Neuronal stem cell (in vitro differentiated cells): ENCODE measurements around the gene CENPV.

Experiments used
- DNase-seq: peaks from one replicate; pipeline ENCODE4 v3.0.0-alpha.2; 2013; ENCODE audit warnings: low spot score
- H2AFZ ChIP-seq: one replicate; pipeline ENCODE4 v1.6.1; 2013; ENCODE audit warnings: mild to moderate bottlenecking, low read length, inconsistent platforms
- H2AK5ac ChIP-seq: 2 replicates; pipeline ENCODE4 v1.6.1; 2013; ENCODE audit warnings: low read depth, mild to moderate bottlenecking, inconsistent platforms, low read length, moderate library complexity, mixed read lengths
- H2BK120ac ChIP-seq: 2 replicates; pipeline ENCODE4 v1.6.1; 2013; ENCODE audit warnings: low read depth, mild to moderate bottlenecking, inconsistent platforms, low read length, moderate library complexity, mixed read lengths
- H2BK12ac ChIP-seq: one replicate; pipeline ENCODE4 v1.6.1; 2013; ENCODE audit warnings: low read length, inconsistent platforms
- H2BK15ac ChIP-seq: 2 replicates; pipeline ENCODE4 v1.6.1; 2013; ENCODE audit warnings: mild to moderate bottlenecking, low read length, inconsistent platforms, mixed read lengths
- H2BK5ac ChIP-seq: one replicate; pipeline ENCODE4 v1.6.1; 2013; ENCODE audit warnings: inconsistent platforms, mild to moderate bottlenecking, low read length, moderate library complexity
- H3K14ac ChIP-seq: one replicate; pipeline ENCODE4 v1.6.1; 2013; ENCODE audit warnings: low read length, inconsistent platforms
- H3K18ac ChIP-seq: 2 replicates; pipeline ENCODE4 v1.6.1; 2013; ENCODE audit warnings: low read length, inconsistent platforms
- H3K23ac ChIP-seq: 2 replicates; pipeline ENCODE4 v1.6.1; 2013; ENCODE audit warnings: low read depth, mild to moderate bottlenecking, mixed read lengths, low read length, inconsistent platforms; ENCODE audit not compliant: poor library complexity
- H3K27ac ChIP-seq: replicated peaks from 3 replicates; pipeline ENCODE4 v1.5.1; 2013; ENCODE audit warnings: low read length, inconsistent platforms
- H3K27me3 ChIP-seq, 3 experiments: 2 replicates each; pipeline ENCODE4 v1.6.1; 2013; ENCODE audit warnings: low read length in 3 of 3, mild to moderate bottlenecking in 2 of 3, inconsistent platforms in 1 of 3, low read depth in 1 of 3, mixed read lengths in 1 of 3, moderate library complexity in 1 of 3; ENCODE audit not compliant: control insufficient read depth in 3 of 3, insufficient read depth in 3 of 3
- H3K36me3 ChIP-seq, 2 donors: replicated peaks in 1 of 2; 2 replicates each; pipeline ENCODE4 v1.6.1; 2013; ENCODE audit warnings: low read length in 2 of 2; ENCODE audit not compliant: control insufficient read depth in 2 of 2, insufficient read depth in 2 of 2
- H3K4ac ChIP-seq: 2 replicates; pipeline ENCODE4 v1.6.1; 2013; ENCODE audit warnings: inconsistent platforms, mild to moderate bottlenecking, low read length, moderate library complexity
- H3K4me1 ChIP-seq, 2 donors: 1 replicate in 1 of 2; 2 replicates in 1 of 2; pipeline ENCODE4 v1.6.1; 2013; ENCODE audit warnings: low read length in 2 of 2, low read depth in 1 of 2; ENCODE audit not compliant: control insufficient read depth in 2 of 2, insufficient read depth in 1 of 2
- H3K4me2 ChIP-seq: one replicate; pipeline ENCODE4 v1.6.1; 2013; ENCODE audit warnings: mild to moderate bottlenecking, low read length, inconsistent platforms; ENCODE audit not compliant: insufficient read depth, poor library complexity, severe bottlenecking
- H3K4me3 ChIP-seq, 2 donors: 2 replicates each; pipeline ENCODE4 v1.5.1; 2013; ENCODE audit warnings: low read length in 2 of 2, mild to moderate bottlenecking in 2 of 2, inconsistent platforms in 1 of 2, moderate library complexity in 1 of 2
- H3K79me1 ChIP-seq: one replicate; pipeline ENCODE4 v1.6.1; 2013; ENCODE audit warnings: low read depth, mild to moderate bottlenecking, inconsistent platforms, low read length, moderate library complexity
- H3K9ac ChIP-seq: one replicate; pipeline ENCODE4 v1.6.1; 2013; ENCODE audit warnings: mild to moderate bottlenecking, low read depth, low read length, inconsistent platforms; ENCODE audit not compliant: poor library complexity
- H3K9me3 ChIP-seq, 2 donors: replicated peaks in 1 of 2; 2 replicates each; pipeline versions ENCODE3 to v1.6.1; 2013; ENCODE audit warnings: low read length in 2 of 2, mild to moderate bottlenecking in 2 of 2, inconsistent platforms in 1 of 2, low read depth in 1 of 2, mixed read lengths in 1 of 2, moderate library complexity in 1 of 2; ENCODE audit not compliant: control insufficient read depth in 2 of 2, insufficient read depth in 1 of 2
- H4K8ac ChIP-seq: one replicate; pipeline ENCODE4 v1.6.1; 2013; ENCODE audit warnings: low read depth, mild to moderate bottlenecking, inconsistent platforms, low read length, moderate library complexity
- H4K91ac ChIP-seq: one replicate; pipeline ENCODE4 v1.6.1; 2013; ENCODE audit warnings: low read length, low read depth, mild to moderate bottlenecking, inconsistent platforms; ENCODE audit not compliant: poor library complexity
- WGBS, 2 donors: extraction: QIAGEN DNeasy Blood & Tissue Kit; methylation state at CpG; one replicate each; pipeline ENCODE4 v1.1.7; 2013; ENCODE audit warnings: missing lambda C conversion rate in 2 of 2, mixed read lengths in 1 of 2; ENCODE audit not compliant: insufficient read length in 2 of 2, insufficient replicate concordance in 1 of 2; ENCODE audit errors: extremely low coverage in 2 of 2; 5-methylcytosine and 5-hydroxymethylcytosine counted together

Gene CENPV

DNA sequence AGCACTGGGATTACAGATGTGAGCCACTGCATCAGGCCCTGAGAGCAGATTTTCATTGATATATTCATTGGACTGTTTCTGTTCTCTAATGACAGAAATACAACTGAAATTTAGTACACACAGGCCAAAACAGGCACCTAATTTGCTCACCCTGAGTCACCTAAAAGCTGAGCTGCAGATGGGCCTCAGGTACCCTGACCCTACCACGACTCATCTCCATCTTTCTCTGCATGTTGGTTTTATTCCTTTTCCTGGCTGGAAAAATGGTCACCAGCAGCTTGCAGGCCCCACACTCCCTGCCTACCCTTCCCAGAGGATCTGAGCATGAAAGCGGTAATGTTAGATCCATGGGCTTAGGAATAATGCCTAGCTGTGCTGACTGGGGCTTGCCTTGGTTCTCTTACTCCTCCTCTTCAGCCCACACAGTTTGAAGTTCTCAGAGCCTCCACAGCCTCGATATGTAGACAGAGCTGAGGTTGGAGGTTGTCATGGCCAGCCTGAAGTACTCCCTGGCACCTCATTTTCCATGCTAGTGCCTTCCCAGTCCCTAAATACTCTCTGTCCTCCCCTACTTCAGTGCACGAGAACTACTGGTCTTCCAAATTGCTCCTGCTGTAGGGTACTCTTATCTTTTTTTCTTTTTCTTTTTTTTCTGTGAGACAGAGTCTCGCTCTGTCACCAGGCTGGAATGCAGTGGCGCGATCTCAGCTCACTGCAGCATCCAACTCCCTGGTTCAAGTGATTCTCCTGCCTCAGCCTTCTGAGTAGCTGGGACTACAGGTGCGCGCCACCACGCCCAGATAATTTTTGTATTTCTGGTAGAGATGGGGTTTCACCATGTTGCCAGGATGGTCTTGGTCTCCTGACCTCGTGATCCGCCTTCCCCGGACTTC, 51.1 kb downstream of the CENPV start:
- Histone ChIP-seq H3K79me1 (peaks cover 4% of the 10 kb centered on the region), H3K4ac (no peak overlapping the region), H3K14ac (no peak overlapping the region), H2BK15ac (no peak overlapping the region), H3K4me2 (no peak overlapping the region), H2BK12ac (no peak overlapping the region), H4K8ac (no peak overlapping the region), H3K9ac (no peak overlapping the region), H2BK5ac (no peak overlapping the region), H3K27me3 (no peaks in the 10 kb centered on the region), H3K9me3 (no peaks in the 10 kb centered on the region), H2AK5ac (no peak overlapping the region), H3K27ac (no peak overlapping the region), H3K23ac (no peak overlapping the region), H3K4me1 (peaks cover 0 to 6% of the 10 kb centered on the region in 2 donors), H3K36me3 (peaks cover 5 to 21% of the 10 kb centered on the region in 2 donors), H3K18ac (no peak overlapping the region), H2BK120ac (no peak overlapping the region), H3K4me3 (no peak overlapping the region), H4K91ac (no peak overlapping the region), H2AFZ (no peak overlapping the region)
- no peak for DNase-seq
- no CpG with 5 or more reads among the region's 13 CpGs for WGBS, 2 donors

DNA sequence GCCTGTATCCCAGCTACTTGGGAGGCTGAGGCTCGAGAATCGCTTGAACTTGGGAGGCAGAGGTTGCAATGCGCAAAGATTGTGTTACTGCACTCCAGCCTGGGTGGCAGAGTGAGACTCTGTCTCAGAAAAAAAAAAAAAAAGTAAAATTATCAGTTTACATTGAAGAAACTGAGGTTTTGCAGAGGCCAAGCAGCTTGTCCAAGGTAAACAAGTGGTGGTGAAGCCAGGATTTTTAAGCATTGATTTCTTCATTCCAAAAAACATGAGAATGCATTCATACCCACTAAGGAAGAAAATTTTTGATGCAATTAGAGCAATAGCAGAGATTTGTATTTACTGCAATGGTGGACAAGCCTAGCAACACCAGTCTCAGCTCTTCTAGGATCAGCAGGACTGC, 52.7 kb downstream of the CENPV start:
- Histone ChIP-seq H2AK5ac (no peak overlapping the region), H3K4ac (no peak overlapping the region), H3K4me2 (no peak overlapping the region), H3K27ac (no peak overlapping the region), H3K18ac (no peak overlapping the region), H4K91ac (no peak overlapping the region), H2BK5ac (no peak overlapping the region), H2AFZ (no peak overlapping the region), H2BK15ac (no peak overlapping the region), H3K9ac (no peak overlapping the region), H3K4me1 (peaks cover 0 to 7% of the 10 kb centered on the region in 2 donors), H3K27me3 (no peaks in the 10 kb centered on the region), H2BK12ac (no peak overlapping the region), H4K8ac (no peak overlapping the region), H2BK120ac (no peak overlapping the region), H3K4me3 (no peak overlapping the region), H3K23ac (no peak overlapping the region), H3K36me3 (peaks cover 2 to 18% of the 10 kb centered on the region in 2 donors), H3K79me1 (peaks cover 4% of the 10 kb centered on the region), H3K14ac (no peak overlapping the region), H3K9me3 (no peaks in the 10 kb centered on the region)
- no peak for DNase-seq
- no CpG with 5 or more reads among the region's 3 CpGs for WGBS, 2 donors

GRCh38 chr17:16298140-16298662, 55.1 kb downstream of the CENPV start:
- H4K91ac ChIP-seq, result no peak overlapping the region
- no peak overlapping the region for H2BK15ac ChIP-seq
- WGBS, 2 donors, result no CpG with 5 or more reads among the region's 1 CpG
- H3K79me1 ChIP-seq, result no peaks in the 10 kb centered on the region
- no peak overlapping the region for H3K14ac ChIP-seq
- H2BK120ac ChIP-seq, result no peak overlapping the region
- no peak overlapping the region for H3K4me3 ChIP-seq
- no peak overlapping the region for H3K27ac ChIP-seq
- no peak overlapping the region for H3K18ac ChIP-seq
- H3K4me1 ChIP-seq, result peaks cover 0 to 7% of the 10 kb centered on the region in 2 donors
- peaks cover 4 to 18% of the 10 kb centered on the region in 2 donors for H3K36me3 ChIP-seq
- no peak overlapping the region for H2BK5ac ChIP-seq
- no peak overlapping the region for H3K4ac ChIP-seq
- DNase-seq, result no peak
- no peak overlapping the region for H3K4me2 ChIP-seq
- H2AFZ ChIP-seq, result no peak overlapping the region
- no peaks in the 10 kb centered on the region for H3K27me3 ChIP-seq
- H3K9me3 ChIP-seq, result no peaks in the 10 kb centered on the region
- no peak overlapping the region for H2BK12ac ChIP-seq
- H3K23ac ChIP-seq, result no peak overlapping the region
- no peak overlapping the region for H3K9ac ChIP-seq
- H2AK5ac ChIP-seq, result no peak overlapping the region
- no peak overlapping the region for H4K8ac ChIP-seq

DNA sequence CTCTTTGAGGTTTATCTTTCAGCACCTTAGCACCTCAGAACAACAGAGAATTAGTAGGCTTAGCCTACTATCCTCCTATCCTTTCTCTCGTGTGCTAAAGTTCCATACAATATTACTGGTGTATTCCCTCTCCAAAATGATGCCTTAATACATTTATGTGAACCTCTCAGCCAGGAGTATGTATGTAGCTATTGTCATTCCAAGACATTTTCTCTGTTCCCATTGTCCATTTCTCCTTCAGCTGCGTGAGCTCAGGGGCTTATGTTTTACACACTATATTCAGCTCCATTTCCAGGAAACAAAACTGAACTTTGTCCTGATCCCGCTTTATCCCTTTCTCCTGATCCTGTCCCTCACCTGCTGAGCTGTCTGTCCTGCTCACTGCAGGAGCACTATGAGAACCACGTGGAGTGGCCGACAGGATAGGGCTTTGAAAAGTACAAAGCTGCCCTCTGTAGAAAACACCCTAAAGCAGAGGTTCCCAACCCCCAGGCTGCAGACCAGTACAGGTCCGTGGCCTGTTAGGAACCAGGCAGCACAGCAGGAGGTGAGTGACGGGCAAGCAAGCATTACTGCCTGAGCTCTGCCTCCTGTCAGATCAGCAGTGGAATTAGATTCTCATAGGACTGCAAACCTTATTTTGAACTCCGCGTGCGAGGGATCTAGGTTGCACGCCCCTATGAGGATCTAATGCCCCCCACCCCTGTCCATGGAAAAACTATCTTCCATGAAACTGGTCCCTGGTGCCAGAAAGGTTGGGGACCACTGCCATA, 55.7 kb downstream of the CENPV start:
- Histone ChIP-seq H2BK5ac (no peak overlapping the region), H3K9ac (no peak overlapping the region), H3K36me3 (peaks cover 4 to 18% of the 10 kb centered on the region in 2 donors), H2BK12ac (no peak overlapping the region), H4K8ac (no peak overlapping the region), H4K91ac (no peak overlapping the region), H3K27me3 (no peaks in the 10 kb centered on the region), H3K14ac (no peak overlapping the region), H2BK15ac (no peak overlapping the region), H3K4ac (no peak overlapping the region), H3K4me2 (no peak overlapping the region), H2BK120ac (no peak overlapping the region), H3K18ac (peak overlapping the region; percentile 23), H3K9me3 (no peaks in the 10 kb centered on the region), H3K79me1 (no peaks in the 10 kb centered on the region), H3K4me3 (no peak overlapping the region), H3K23ac (no peak overlapping the region), H2AK5ac (no peak overlapping the region), H3K4me1 (peaks cover 0 to 7% of the 10 kb centered on the region in 2 donors), H2AFZ (peak overlapping the region; percentile 62), H3K27ac (no peak overlapping the region)
- WGBS, 2 donors, result no CpG with 5 or more reads among the region's 11 CpGs
- no peak for DNase-seq
